GM21786 (cell line): ENCODE data around the gene MADCAM1.

ENCODE experiments used
- ATAC-seq: cut with Tn5 transposase; IDR thresholded peaks from one replicate; pipeline ENCODE4 v1.9.1; 2021; ENCODE audit not compliant: unreplicated experiment

Gene MADCAM1

DNA sequence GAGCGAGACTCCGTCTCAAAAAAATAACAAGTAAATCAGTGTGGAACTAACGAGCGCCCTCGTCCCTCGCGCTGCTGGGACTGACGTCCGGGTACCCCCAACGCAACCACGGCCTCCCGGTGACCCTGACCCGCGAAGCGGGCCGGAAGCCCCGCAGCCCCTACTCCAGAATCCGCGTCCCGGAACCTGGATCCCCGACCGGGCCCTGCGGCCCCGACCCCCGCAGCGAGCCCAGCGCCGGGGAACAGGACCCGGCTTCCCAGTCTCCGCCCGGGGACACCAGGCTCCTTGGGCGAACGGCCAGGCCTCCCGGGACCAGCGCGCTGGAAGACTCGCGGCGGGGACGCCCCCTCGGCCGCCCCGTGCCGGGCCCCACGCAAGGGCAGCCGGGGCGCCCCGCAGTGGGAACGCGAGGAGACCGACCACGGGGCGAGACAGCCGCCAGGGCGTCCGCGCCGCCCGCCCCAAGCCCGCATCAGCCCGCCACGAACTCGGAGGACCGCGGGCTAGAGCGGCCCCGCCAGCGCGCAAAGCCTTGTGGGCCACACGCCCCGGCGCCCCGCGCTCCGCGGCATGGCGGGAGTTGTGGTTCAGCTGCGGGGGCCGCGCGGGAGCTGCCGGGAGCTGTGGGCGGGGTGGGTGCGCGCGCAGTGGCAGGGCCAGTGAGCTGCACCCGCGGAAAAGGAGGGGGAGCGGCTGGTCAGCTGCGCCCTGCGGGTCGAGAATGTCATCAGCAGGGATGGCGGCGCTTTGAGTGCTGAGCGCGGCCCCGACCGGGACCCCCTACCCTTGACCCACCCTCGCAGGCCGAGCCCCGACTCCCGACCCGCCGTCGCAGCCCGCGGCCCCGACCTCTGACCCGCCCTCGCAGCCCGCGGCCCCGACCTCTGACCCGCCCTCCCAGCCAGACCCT lies 7.5 kb upstream of the MADCAM1 start:
- peak; percentile 79 for ATAC-seq

- no peak for ATAC-seq
Measured at GRCh38 chr19:489418-490196, 6.7 kb upstream of the MADCAM1 start.

- ATAC-seq, result no peak
Measured at GRCh38 chr19:491146-491741, 5.0 kb upstream of the MADCAM1 start.

DNA sequence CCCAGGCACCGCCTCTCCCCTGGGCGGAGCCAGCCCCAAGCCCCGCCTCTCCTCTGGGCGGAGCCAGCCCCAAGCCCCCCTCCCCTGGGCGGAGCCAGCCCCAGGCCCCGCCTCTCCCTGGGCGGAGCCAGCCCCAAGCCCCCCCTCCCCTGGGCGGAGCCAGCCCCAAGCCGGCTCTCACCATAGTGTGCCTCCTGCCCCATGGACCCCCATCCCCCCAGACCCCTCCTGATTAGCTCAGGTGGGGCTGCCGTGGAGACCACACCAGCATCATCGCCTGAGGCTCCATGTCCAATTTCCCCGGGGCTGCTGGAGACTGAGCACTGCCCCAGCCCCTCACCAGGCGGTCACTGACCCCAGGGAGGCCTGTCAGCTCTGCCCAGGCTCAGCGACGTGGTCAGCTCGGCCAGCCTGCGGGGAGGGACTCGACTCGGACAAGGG lies 4.2 kb upstream of the MADCAM1 start:
- ATAC-seq, result no peak

GRCh38 chr19:493391-494170 lies 2.7 kb upstream of the MADCAM1 start:
- no peak for ATAC-seq

DNA sequence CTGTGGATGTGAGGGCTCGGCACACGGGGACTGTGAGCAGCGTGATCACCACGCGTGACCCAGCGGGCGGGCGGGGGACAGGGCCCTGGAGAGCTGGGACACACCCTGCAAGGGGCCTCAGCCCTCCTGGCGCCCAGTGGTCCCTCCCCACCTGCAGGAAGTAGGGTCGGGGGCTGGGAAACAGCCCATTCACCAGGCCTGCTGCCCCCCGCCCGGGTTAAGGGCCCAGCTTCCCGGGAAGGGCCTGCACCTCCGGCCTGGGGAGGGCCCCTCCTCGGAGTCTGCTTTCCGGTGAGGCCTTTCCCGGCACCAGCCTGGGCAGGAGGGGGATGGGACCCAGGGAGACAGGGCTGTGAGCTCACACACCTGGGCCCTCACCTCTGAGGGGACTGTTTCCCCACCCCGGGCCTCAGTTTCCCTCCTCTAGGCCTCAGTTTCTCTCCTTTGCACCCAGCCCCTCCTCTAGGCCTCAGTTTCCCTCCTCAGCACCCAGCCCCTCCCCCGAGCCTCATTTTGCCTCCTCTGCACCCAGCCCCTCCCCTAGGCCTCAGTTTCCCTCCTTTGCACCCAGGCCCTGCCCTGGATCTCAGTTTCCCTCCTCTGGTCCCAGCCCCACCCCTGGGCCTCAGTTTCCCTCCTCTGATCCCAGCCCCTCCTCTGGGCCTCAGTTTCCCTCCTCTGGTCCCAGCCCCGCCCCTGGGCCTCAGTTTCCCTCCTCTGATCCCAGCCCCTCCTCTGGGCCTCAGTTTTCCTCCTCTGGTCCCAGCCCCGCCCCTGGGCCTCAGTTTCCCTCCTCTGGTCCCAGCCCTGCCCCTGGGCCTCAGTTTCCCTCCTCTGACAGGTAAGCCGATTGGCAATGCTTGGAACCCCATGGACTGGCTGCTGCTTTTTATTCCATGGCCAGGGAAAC lies 1.9 kb upstream of the MADCAM1 start:
- ATAC-seq, result no peak

- ATAC-seq, result no peak
Measured at GRCh38 chr19:495081-495401, 1.2 kb upstream of the MADCAM1 start.

- ATAC-seq, result no peak
Measured at GRCh38 chr19:495402-496111, 729 bp upstream of the MADCAM1 start.

GRCh38 chr19:496986-497385 lies 700 bp downstream of the MADCAM1 start:
- ATAC-seq, result no peak

DNA sequence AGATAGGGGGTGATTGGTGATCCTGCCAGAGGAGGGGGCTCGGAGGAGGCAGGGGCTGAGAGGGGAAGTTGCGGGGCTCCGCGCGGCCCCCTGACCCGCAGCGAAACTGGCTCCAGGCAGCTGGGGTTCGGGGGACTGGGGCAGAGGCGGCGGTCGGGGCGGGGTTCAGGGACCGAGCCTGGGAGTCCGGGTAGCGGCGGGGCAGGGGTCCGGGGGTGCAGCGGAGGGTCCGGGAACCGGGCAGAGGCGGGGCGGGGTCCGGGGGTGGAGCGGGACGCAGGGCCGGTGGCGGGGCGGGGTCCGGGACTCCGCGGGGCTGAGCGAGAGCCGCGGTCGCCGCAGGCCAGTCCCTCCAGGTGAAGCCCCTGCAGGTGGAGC lies 1.2 kb downstream of the MADCAM1 start:
- ATAC-seq, result no peak

GRCh38 chr19:497869-498510 lies 1.7 kb downstream of the MADCAM1 start:
- no peak for ATAC-seq

DNA sequence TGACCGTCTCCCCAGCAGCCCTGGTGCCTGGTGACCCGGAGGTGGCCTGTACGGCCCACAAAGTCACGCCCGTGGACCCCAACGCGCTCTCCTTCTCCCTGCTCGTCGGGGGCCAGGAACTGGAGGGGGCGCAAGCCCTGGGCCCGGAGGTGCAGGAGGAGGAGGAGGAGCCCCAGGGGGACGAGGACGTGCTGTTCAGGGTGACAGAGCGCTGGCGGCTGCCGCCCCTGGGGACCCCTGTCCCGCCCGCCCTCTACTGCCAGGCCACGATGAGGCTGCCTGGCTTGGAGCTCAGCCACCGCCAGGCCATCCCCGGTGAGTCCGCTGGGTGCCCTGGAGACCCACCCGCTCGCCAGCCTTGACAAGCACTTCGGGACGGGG lies 2.2 kb downstream of the MADCAM1 start:
- no peak for ATAC-seq

- ATAC-seq, result no peak
Measured at GRCh38 chr19:498977-499623, 2.8 kb downstream of the MADCAM1 start.

DNA sequence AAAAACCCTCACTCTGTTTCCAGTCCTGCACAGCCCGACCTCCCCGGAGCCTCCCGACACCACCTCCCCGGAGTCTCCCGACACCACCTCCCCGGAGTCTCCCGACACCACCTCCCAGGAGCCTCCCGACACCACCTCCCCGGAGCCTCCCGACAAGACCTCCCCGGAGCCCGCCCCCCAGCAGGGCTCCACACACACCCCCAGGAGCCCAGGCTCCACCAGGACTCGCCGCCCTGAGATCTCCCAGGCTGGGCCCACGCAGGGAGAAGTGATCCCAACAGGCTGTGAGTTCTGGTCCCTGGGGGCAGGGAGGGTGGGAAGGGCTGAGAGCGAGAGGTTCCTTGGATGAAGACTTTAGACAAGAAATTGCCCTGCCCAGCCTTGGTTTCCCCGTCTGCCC lies 5.4 kb downstream of the MADCAM1 start:
- ATAC-seq, result no peak

- no peak for ATAC-seq
Measured at GRCh38 chr19:504616-505015, 8.3 kb downstream of the MADCAM1 start.

DNA sequence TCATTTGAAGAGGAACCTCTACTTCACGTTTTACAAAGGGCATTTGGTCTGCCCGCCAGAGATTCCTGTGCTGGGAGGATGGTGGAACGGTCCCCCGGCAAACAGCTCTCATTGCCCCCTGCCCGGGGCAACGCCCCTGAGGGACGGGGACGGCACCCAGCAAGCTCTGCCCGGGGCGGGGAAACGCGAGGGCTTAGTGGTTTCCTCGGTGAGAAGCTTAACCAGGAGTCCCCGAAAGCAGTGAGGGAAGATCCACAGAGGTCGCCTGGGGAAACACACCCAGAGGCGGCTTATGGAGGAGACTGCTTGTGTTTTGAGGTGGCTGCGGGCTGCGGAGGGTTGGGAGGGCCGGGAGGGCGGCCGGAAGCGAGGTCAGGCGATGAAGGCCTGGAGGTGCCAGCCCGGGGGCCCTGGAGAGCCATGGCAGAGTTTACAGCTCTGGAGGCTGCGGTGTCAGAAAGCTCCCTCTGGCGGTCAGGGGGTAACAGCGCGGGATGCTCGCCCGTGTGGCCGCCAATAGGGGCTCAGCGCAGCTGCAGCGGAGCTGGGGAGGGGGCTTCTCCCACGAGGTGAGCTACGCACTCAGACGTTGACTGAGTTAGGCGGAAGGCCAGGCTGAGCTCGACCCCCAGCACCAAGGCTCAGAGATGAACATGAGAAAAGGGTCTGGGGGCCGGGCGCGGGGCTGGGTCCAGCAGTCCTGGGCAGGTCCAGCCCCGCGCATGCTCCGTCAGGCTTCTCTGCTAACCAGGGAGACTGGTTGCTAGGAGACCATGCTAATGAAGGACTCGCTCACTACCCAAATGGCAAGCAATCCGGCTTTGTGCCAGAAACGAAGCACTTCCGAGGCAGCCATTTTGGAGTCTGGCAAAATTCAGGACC lies 10.4 kb downstream of the MADCAM1 start:
- peak; percentile 64 for ATAC-seq
